ENCODE results near the gene GUCD1.

GUCD1 gene

DNA sequence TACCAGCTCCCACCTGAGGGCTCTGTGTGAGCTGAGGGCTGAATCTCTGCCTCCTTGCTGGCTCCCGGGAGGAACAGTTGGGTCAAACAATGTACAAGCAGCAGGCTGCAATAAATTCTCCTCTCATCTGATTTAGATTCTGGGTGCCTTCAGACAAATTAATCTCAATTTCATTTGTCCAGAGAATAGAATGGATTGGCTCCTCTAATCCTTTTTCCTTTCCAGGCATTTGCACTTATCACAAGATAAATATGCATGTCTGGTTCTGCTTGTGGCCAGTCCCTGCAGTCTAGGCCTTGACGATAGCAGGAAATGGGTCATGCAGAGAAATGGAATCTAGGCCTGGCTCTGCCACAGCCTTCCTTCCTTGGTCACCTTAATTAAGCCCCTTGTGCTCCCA, 31.1 kb downstream of the GUCD1 start:
- no peak for DNase-seq

DNA sequence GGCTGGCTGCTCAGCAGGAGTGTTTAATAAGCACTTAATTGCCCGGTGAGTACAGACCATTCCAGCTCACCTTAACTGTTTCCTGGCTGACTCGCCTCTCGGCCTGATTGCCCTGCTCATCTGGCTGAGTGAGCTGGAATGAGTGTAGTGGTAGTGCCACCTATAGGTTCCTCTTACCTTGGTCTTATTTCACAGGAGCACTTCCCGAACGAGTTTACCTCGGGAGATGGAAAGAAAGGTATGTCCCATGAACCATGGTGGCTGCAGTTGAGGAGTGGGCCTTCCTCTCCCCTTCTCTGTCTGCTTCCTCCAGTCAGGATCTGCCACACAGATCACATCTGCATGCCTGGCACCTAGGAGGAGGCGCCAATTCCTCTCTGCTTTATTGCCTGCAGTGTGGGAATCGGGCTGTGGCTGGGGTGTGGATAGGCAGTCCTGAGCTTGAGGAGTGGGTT, 33.1 kb downstream of the GUCD1 start:
- peak; percentile 23 for DNase-seq

DNA sequence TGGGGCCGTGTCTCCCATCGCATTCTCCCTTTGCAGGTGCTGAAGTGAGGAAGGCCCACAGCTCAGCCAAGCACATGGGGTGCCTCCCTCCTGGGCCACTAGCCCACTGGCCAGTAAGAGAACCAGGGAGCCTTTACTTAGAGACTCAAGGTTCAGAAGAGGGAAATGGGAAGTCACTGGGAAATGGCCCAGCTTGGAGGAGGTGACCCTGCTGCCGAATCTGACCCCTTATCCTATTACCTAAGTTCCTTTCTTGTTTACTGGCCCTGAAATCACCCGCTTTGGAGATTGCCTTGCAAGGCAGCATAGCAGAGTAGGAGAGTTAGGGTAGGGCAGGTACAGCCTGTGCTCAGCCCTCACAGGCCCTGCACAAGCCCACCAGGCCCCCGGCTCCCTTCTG, 35.4 kb downstream of the GUCD1 start:
- no peak for DNase-seq

- DNase-seq, result no peak
Measured at GRCh38 chr22:24518771-24519485, 36.0 kb downstream of the GUCD1 start.

DNA sequence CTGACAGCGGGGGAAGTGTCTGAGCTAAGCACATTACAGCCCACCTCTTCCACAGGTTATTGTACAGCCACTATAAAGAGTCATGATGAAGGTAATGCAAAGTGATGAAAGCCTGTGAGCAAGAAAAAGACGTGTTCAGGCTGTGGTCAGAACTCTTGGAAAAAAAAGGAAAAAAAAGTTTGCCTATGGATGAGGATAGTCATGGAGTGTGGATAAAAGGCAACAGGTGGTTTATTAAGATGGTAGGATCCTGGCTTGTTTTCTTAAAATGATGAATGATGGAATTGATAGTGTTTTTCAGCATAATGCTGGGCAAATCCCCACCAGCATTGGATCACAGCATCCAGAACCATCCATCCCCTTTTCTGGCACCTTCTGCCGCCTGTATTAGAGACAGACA, 36.7 kb downstream of the GUCD1 start:
- no peak for DNase-seq

- DNase-seq, result no peak
Measured at GRCh38 chr22:24517446-24517845, 37.5 kb downstream of the GUCD1 start.

DNA sequence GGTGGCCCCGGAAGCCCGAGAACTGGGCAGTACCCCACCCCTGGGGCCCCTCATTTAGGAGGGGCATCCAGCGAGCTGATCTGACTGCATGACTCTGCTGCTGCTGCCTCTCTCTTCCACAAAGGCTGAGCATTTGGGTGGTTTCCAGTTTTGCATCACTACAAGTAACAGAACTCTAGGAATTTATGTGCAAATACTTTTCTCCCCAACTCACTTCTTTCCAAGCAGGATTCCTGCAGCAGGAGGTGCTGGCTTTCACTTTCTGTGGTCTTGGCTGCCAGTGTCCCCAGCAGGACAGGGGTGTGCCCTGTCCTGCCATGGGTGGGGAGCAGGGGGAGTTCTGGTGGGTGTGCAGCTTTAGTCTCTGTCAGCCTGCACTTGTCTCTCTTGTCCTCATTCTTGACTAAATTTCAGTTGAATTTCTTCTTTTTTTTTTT, 38.6 kb downstream of the GUCD1 start:
- DNase-seq, result no peak

GRCh38 chr22:24515027-24515338, 40.0 kb downstream of the GUCD1 start:
- DNase-seq, result no peak

- DNase-seq, result no peak
Measured at GRCh38 chr22:24514241-24515026, 40.5 kb downstream of the GUCD1 start.

- no peak for DNase-seq
Measured at GRCh38 chr22:24513378-24514240, 41.3 kb downstream of the GUCD1 start.

- no peak for DNase-seq
Measured at GRCh38 chr22:24512043-24512442, 42.9 kb downstream of the GUCD1 start.

GRCh38 chr22:24510637-24511625, 44.0 kb downstream of the GUCD1 start:
- no peak for DNase-seq

- DNase-seq, result no peak
Measured at GRCh38 chr22:24507716-24508115, 47.2 kb downstream of the GUCD1 start.

GRCh38 chr22:24506802-24507438, 48.0 kb downstream of the GUCD1 start:
- no peak for DNase-seq

DNA sequence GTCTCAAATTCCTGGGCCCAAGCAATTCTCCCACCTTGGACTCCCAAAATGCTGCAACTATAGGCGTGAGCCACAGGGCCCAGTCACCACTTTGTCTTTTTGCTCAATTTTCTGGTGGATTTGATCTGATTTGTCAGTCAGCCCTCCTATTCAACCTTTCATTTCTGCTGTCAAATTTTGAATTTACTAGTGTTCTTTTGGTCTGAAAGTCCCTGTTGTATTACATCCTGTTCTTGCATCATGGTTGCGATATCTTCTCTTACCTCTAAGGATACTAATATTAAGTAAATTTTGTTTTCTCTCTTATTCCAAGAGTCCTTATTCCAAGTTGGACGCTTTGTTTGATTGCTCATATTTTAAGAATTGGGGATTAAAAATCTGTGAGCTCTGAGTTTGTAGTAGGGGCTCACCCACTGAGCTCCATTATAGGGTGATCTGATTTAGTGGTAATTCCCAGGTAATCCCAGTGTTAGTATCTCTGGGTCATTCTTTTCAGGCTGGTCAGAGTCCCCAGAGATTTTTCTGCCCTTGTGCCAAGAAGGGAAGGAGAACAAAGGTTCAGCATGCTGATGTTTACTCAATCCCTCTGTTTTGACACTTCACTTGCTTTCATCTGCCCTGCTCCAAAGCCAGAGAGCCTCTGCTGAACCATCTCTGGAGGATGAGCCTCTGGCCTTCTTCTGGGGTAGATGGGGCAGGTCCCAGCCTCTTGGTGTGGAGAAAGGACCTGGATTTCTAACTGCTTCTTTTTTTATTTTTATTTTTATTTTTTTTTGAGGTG, 49.8 kb downstream of the GUCD1 start:
- DNase-seq, result no peak

- no peak for DNase-seq
Measured at GRCh38 chr22:24504540-24504939, 50.4 kb downstream of the GUCD1 start.

GRCh38 chr22:24503843-24504338, 51.0 kb downstream of the GUCD1 start:
- no peak for DNase-seq

- DNase-seq, result peak; percentile 60
Measured at GRCh38 chr22:24503137-24503842, 51.6 kb downstream of the GUCD1 start.

- DNase-seq, result no peak
Measured at GRCh38 chr22:24502541-24502940, 52.4 kb downstream of the GUCD1 start.

- no peak for DNase-seq
Measured at GRCh38 chr22:24502034-24502433, 52.9 kb downstream of the GUCD1 start.
